Left ventricle myocardium superior (tissue), 1 donor: Measurements from ENCODE around the gene LRG1. TPM values are rescaled to one million over a fixed set of nuclear protein-coding genes. Genes with fewer than 3 reads are reported as not detected.
A peak's percentile ranks its signal among the peaks of the same experiment; 100 is the strongest.

Experiments
- ATAC-seq: fragments of 200-7000 bp; cut with Tn5 transposase; one replicate; pipeline ENCODE4 v1.9.1; 2020; ENCODE audit warnings: mild to moderate bottlenecking, moderate library complexity
- DNase-seq: peaks from one replicate; pipeline ENCODE4 v3.0.0-alpha.2; 2020
- intact Hi-C: fragments of 100-400 bp; cut with micrococcal nuclease; formaldehyde crosslinking; loops from one replicate; pipeline ENCODE4 v1.11.0; 2022
- long read RNA-seq: library from polyadenylated mRNA; unstranded; transcript quantifications from one replicate; pipeline ENCODE4 v2.0.0, GENCODE V29; 2021
- total RNA-seq: library from RNA; stranded (reverse); fragmentation: NEBNext Ultra II Directional; extraction: Animal tissue kit (Norgen Biotek cat#: 25700); gene quantifications from one replicate; pipeline ENCODE4 v1.2.1, GENCODE V29; 2021
- donor health status: DM: no; HTN: yes; CAD: no; lungs with severe emphysema.

Gene LRG1
- 0.30 TPM for total RNA-seq
- long read RNA-seq, result 0 reads

- intact Hi-C loops, result no loop called here
Measured at GRCh38 chr19:4539693-4540581, at the start of gene LRG1. Gene LRG1 (minus strand): TSS chr19:4540036. CDS start chr19:4540013, 23 bp downstream.

GRCh38 chr19:4588291-4588761 lies 48.5 kb upstream of the LRG1 start:
- DNase-seq (no peak), ATAC-seq (no peak)
- intact Hi-C loops, result no loop called here

More at GRCh38 chr19:4539693-4540581, at the start of gene LRG1:
- DNase-seq (no peak), ATAC-seq (peak; percentile 38)

GRCh38 chr19:4587527-4587926 lies 47.7 kb upstream of the LRG1 start:
- DNase-seq, result no peak
- intact Hi-C loops, result no loop called here
- no peak for ATAC-seq

- no peak for DNase-seq
- no peak for ATAC-seq
- intact Hi-C loops, result no loop called here
Measured at GRCh38 chr19:4586691-4587090, 46.9 kb upstream of the LRG1 start.

GRCh38 chr19:4586245-4586644 lies 46.4 kb upstream of the LRG1 start:
- intact Hi-C loops, result no loop called here
- ATAC-seq, result no peak
- DNase-seq, result no peak

- ATAC-seq (no peak), DNase-seq (no peak)
- intact Hi-C loops, result no loop called here
Measured at GRCh38 chr19:4585556-4585955, 45.7 kb upstream of the LRG1 start.

- intact Hi-C loops, result no loop called here
- DNase-seq (no peak), ATAC-seq (no peak)
Measured at GRCh38 chr19:4584670-4585460, 45.0 kb upstream of the LRG1 start.

GRCh38 chr19:4583961-4584669 lies 44.3 kb upstream of the LRG1 start:
- ATAC-seq (peak; percentile 42), DNase-seq (no peak)
- intact Hi-C loops, result no loop called here

GRCh38 chr19:4582980-4583842 lies 43.4 kb upstream of the LRG1 start:
- intact Hi-C loops, result no loop called here
- no peak for ATAC-seq
- no peak for DNase-seq

GRCh38 chr19:4581666-4582553 lies 42.1 kb upstream of the LRG1 start:
- DNase-seq (no peak), ATAC-seq (no peak)
- intact Hi-C loops, result no loop called here

- no peak for DNase-seq
- no peak for ATAC-seq
- intact Hi-C loops, result no loop called here
Measured at GRCh38 chr19:4580961-4581665, 41.3 kb upstream of the LRG1 start.

- ATAC-seq (no peak), DNase-seq (no peak)
- intact Hi-C loops, result no loop called here
Measured at GRCh38 chr19:4580021-4580901, 40.4 kb upstream of the LRG1 start.

GRCh38 chr19:4579389-4579788 lies 39.6 kb upstream of the LRG1 start:
- DNase-seq (no peak), ATAC-seq (no peak)
- intact Hi-C loops, result no loop called here

GRCh38 chr19:4578552-4579248 lies 38.9 kb upstream of the LRG1 start:
- no peak for ATAC-seq
- DNase-seq, result no peak
- intact Hi-C loops, result no loop called here

GRCh38 chr19:4577020-4577782 lies 37.4 kb upstream of the LRG1 start:
- DNase-seq, result no peak
- no peak for ATAC-seq
- intact Hi-C loops, result no loop called here
